HG03439 (cell line): Measurements from ENCODE around the gene GJD3.
"Not testable (repeated sequence)": the region's sequence is repeated elsewhere in the genome, so short reads cannot be mapped to it uniquely, and the experiment has no call there.

ENCODE experiments used
- ATAC-seq: cut with Tn5 transposase; IDR thresholded peaks from one replicate; pipeline ENCODE4 v1.9.1; 2021; ENCODE audit warnings: mild to moderate bottlenecking, moderate library complexity; ENCODE audit not compliant: unreplicated experiment

Gene GJD3

GRCh38 chr17:40371261-40371929, 6.9 kb upstream of the GJD3 start:
- ATAC-seq = no peak

GRCh38 chr17:40369923-40370322, 5.4 kb upstream of the GJD3 start:
- ATAC-seq = no peak

GRCh38 chr17:40367728-40368127, 3.2 kb upstream of the GJD3 start:
- ATAC-seq = not testable (repeated sequence)

- no peak for ATAC-seq
Observed at GRCh38 chr17:40366861-40367518, 2.5 kb upstream of the GJD3 start.

GRCh38 chr17:40366076-40366860, 1.7 kb upstream of the GJD3 start:
- ATAC-seq = no peak

GRCh38 chr17:40364906-40365305, 369 bp upstream of the GJD3 start:
- ATAC-seq = no peak

- no peak for ATAC-seq
Observed at GRCh38 chr17:40363111-40363827, 1.3 kb downstream of the GJD3 start.

GRCh38 chr17:40362696-40363110, 1.8 kb downstream of the GJD3 start:
- ATAC-seq = peak; percentile 69

- peak; percentile 9 for ATAC-seq
Observed at GRCh38 chr17:40361925-40362695, 2.4 kb downstream of the GJD3 start.

GRCh38 chr17:40361063-40361924, 3.2 kb downstream of the GJD3 start:
- ATAC-seq = no peak

GRCh38 chr17:40360091-40360490, 4.4 kb downstream of the GJD3 start:
- no peak for ATAC-seq

- ATAC-seq = peak; percentile 41
Observed at GRCh38 chr17:40358323-40359038, 6.1 kb downstream of the GJD3 start.

- ATAC-seq = no peak
Observed at GRCh38 chr17:40356990-40357881, 7.3 kb downstream of the GJD3 start.

- ATAC-seq = no peak
Observed at GRCh38 chr17:40355804-40356758, 8.5 kb downstream of the GJD3 start.

GRCh38 chr17:40355123-40355803, 9.3 kb downstream of the GJD3 start:
- no peak for ATAC-seq
